Activated CD4-positive, alpha-beta T cell treated with anti-CD3 and anti-CD28 coated beads, Interleukin-2, Interleukin-6, amounts not matched to agents 100 ng/mL and 50 ng/mL, durations not matched to agents 16 hours and 8 hours (primary cell): Measurements from ENCODE around the gene AGPAT4.
"Not testable (repeated sequence)": the region's sequence is repeated elsewhere in the genome, so short reads cannot be mapped to it uniquely, and the experiment has no call there.

Experiments
- DNase-seq: peaks from one replicate; pipeline ENCODE4 v3.0.0-alpha.2; 2020

AGPAT4 gene

GRCh38 chr6:161198783-161199460, 74.9 kb downstream of the AGPAT4 start:
- no peak for DNase-seq

GRCh38 chr6:161198176-161198575, 75.7 kb downstream of the AGPAT4 start:
- no peak for DNase-seq

GRCh38 chr6:161195386-161195785, 78.5 kb downstream of the AGPAT4 start:
- DNase-seq, result no peak

- no peak for DNase-seq
Measured at GRCh38 chr6:161194374-161194773, 79.5 kb downstream of the AGPAT4 start.

- DNase-seq, result no peak
Measured at GRCh38 chr6:161192636-161193411, 81.0 kb downstream of the AGPAT4 start.

GRCh38 chr6:161191671-161192070, 82.2 kb downstream of the AGPAT4 start:
- no peak for DNase-seq

GRCh38 chr6:161191007-161191406, 82.9 kb downstream of the AGPAT4 start:
- DNase-seq, result no peak

- DNase-seq, result no peak
Measured at GRCh38 chr6:161189891-161190290, 84.0 kb downstream of the AGPAT4 start.

- no peak for DNase-seq
Measured at GRCh38 chr6:161188547-161189465, 85.1 kb downstream of the AGPAT4 start.

- no peak for DNase-seq
Measured at GRCh38 chr6:161186173-161186769, 87.6 kb downstream of the AGPAT4 start.

- no peak for DNase-seq
Measured at GRCh38 chr6:161181121-161181520, 92.7 kb downstream of the AGPAT4 start.

GRCh38 chr6:161178155-161178554, 95.7 kb downstream of the AGPAT4 start:
- not testable (repeated sequence) for DNase-seq

GRCh38 chr6:161176428-161176827, 97.4 kb downstream of the AGPAT4 start:
- DNase-seq, result not testable (repeated sequence)

- DNase-seq, result not testable (repeated sequence)
Measured at GRCh38 chr6:161172769-161173168, 101.1 kb downstream of the AGPAT4 start.

- no peak for DNase-seq
Measured at GRCh38 chr6:161171207-161171606, 102.7 kb downstream of the AGPAT4 start.

GRCh38 chr6:161169696-161170095, 104.2 kb downstream of the AGPAT4 start:
- DNase-seq, result no peak

GRCh38 chr6:161169035-161169434, 104.8 kb downstream of the AGPAT4 start:
- DNase-seq, result no peak

- no peak for DNase-seq
Measured at GRCh38 chr6:161168281-161168891, 105.5 kb downstream of the AGPAT4 start.

- DNase-seq, result no peak
Measured at GRCh38 chr6:161166677-161167076, 107.2 kb downstream of the AGPAT4 start.

- DNase-seq, result no peak
Measured at GRCh38 chr6:161166176-161166575, 107.7 kb downstream of the AGPAT4 start.

GRCh38 chr6:161164182-161164625, 109.7 kb downstream of the AGPAT4 start:
- no peak for DNase-seq

GRCh38 chr6:161163466-161164181, 110.2 kb downstream of the AGPAT4 start:
- DNase-seq, result no peak
